Left lung (tissue), 10 donors: ENCODE data around the gene PIAS1. TPM values are rescaled to one million over a fixed set of nuclear protein-coding genes. Genes with fewer than 3 reads are reported as not detected.

Experiments used
- ATAC-seq: fragments of 200-7000 bp; cut with Tn5 transposase; one replicate; pipeline ENCODE4 v1.9.1; 2020; ENCODE audit warnings: moderate library complexity
- DNase-seq, 4 donors: peaks; one replicate each; pipeline ENCODE4 v3.0.0-alpha.2; 2013 to 2020
- H3K27ac ChIP-seq, 2 donors: fragments of 200-600 bp; sonication (generic) in 1 of 2; one replicate each; pipeline versions ENCODE4 v1.5.0 to v1.8.0; 2020 to 2021
- H3K27me3 ChIP-seq, 2 donors: fragments of 200-600 bp; sonication (generic) in 1 of 2; one replicate each; pipeline versions ENCODE4 v1.5.0 to v1.8.0; 2020 to 2021
- H3K36me3 ChIP-seq, 2 donors: fragments of 200-600 bp; sonication (generic) in 1 of 2; one replicate each; pipeline versions ENCODE4 v1.5.0 to v1.8.0; 2020 to 2021
- H3K4me1 ChIP-seq, 2 donors: fragments of 200-600 bp; one replicate each; pipeline ENCODE4 v1.8.0; 2021
- H3K4me3 ChIP-seq, 2 donors: fragments of 200-600 bp; sonication (generic) in 1 of 2; one replicate each; pipeline versions ENCODE4 v1.5.0 to v1.8.0; 2020 to 2021; ENCODE audit warnings: mild to moderate bottlenecking in 1 of 2
- H3K9me3 ChIP-seq, 2 donors: fragments of 200-600 bp; sonication (generic) in 1 of 2; one replicate each; pipeline versions ENCODE4 v1.5.0 to v1.8.0; 2020 to 2021
- CTCF ChIP-seq, 2 donors: fragments of 200-600 bp; sonication (generic) in 1 of 2; IDR thresholded peaks; one replicate each; pipeline versions ENCODE4 v1.5.0 to v1.8.0; 2021; ENCODE audit warnings: antibody characterized with exemption in 2 of 2
- intact Hi-C, 2 donors: fragments of 100-400 bp; cut with DNase I; formaldehyde crosslinking; loops; one replicate each; pipeline versions ENCODE4 v1.11.2 to v1.14.2; 2022
- polyA plus RNA-seq, 6 donors: library from polyadenylated mRNA; unstranded; fragments of 120-200 nt; gene quantifications; one replicate each; pipeline ENCODE4 v1.2.1, GENCODE V29; 2013; ENCODE audit not compliant: insufficient read length in 6 of 6
- total RNA-seq, 2 donors: library from RNA; stranded (reverse); fragmentation: NEBNext Ultra II Directional; extraction: Animal tissue kit (Norgen Biotek cat#: 25700); gene quantifications; one replicate each; pipeline ENCODE4 v1.2.1, GENCODE V29; 2021
- donor health status: DM: no; HTN: yes; CAD: no.
- donor health status: DM: no; HTN: no; CAD: no.

Gene PIAS1
- total and polyA plus RNA-seq, 8 donors: 44.9 to 71.4 (median 63.3) TPM

GRCh38 chr15:68186671-68187397, 132.7 kb downstream of the PIAS1 start:
- Histone ChIP-seq H3K36me3 (peaks cover 1 to 88% of the 10 kb centered on the region in 2 donors), H3K9me3 (no peaks in the 10 kb centered on the region)
- intact Hi-C loops: no loop called here

GRCh38 chr15:68187559-68187958, 133.4 kb downstream of the PIAS1 start:
- no peak overlapping the region for H3K4me3 ChIP-seq
- peaks cover 0 to 90% of the 10 kb centered on the region in 2 donors for H3K36me3 ChIP-seq
- H3K9me3 ChIP-seq: no peaks in the 10 kb centered on the region
- H3K27ac ChIP-seq: peak overlapping the region; percentile 20 to 40
- intact Hi-C loops: no loop called here
- ATAC-seq (peak; percentile 65), DNase-seq (peak in 2 of 4 donors; percentile 61 to 72)
- H3K27me3 ChIP-seq: no peaks in the 10 kb centered on the region
- TF ChIP-seq CTCF (IDR thresholded peaks at IDR 0.05): no peak
- H3K4me1 ChIP-seq: peaks cover 0 to 8% of the 10 kb centered on the region in 2 donors

More at GRCh38 chr15:68186671-68187397, 132.7 kb downstream of the PIAS1 start:
- Histone ChIP-seq H3K27me3 (no peaks in the 10 kb centered on the region), H3K4me3 (no peak overlapping the region), H3K27ac (peak overlapping the region; percentile 20 to 40), H3K4me1 (peaks cover 0 to 8% of the 10 kb centered on the region in 2 donors)
- DNase-seq (no peak), ATAC-seq (peak; percentile 60)
- TF ChIP-seq CTCF (IDR thresholded peaks at IDR 0.05): no peak

GRCh38 chr15:68188647-68189046, 134.5 kb downstream of the PIAS1 start:
- H3K36me3 ChIP-seq: peaks cover 0 to 90% of the 10 kb centered on the region in 2 donors
- intact Hi-C loops: no loop called here
- no peaks in the 10 kb centered on the region for H3K27me3 ChIP-seq
- TF ChIP-seq CTCF (IDR thresholded peaks at IDR 0.05): no peak
- ATAC-seq (no peak), DNase-seq (no peak)
- H3K4me1 ChIP-seq: peaks cover 0 to 5% of the 10 kb centered on the region in 2 donors
- no peaks in the 10 kb centered on the region for H3K9me3 ChIP-seq
- H3K4me3 ChIP-seq: no peak overlapping the region
- H3K27ac ChIP-seq: no peak overlapping the region

- Histone ChIP-seq H3K36me3 (peaks cover 0 to 91% of the 10 kb centered on the region in 2 donors), H3K27ac (no peak overlapping the region), H3K4me3 (no peak overlapping the region), H3K4me1 (no peaks in the 10 kb centered on the region), H3K9me3 (no peaks in the 10 kb centered on the region), H3K27me3 (no peaks in the 10 kb centered on the region)
- ATAC-seq (no peak), DNase-seq (no peak)
- intact Hi-C loops: no loop called here
- TF ChIP-seq CTCF (IDR thresholded peaks at IDR 0.05): no peak
Observed at GRCh38 chr15:68190048-68190447, 135.9 kb downstream of the PIAS1 start.

- H3K9me3 ChIP-seq: no peaks in the 10 kb centered on the region
- DNase-seq (no peak), ATAC-seq (peak; percentile 13)
- H3K4me1 ChIP-seq: no peaks in the 10 kb centered on the region
- intact Hi-C loops: no loop called here
- H3K36me3 ChIP-seq: peaks cover 0 to 96% of the 10 kb centered on the region in 2 donors
- no peak for TF ChIP-seq CTCF (IDR thresholded peaks at IDR 0.05)
- no peak overlapping the region for H3K4me3 ChIP-seq
- no peaks in the 10 kb centered on the region for H3K27me3 ChIP-seq
- H3K27ac ChIP-seq: no peak overlapping the region
Observed at GRCh38 chr15:68191555-68191954, 137.4 kb downstream of the PIAS1 start.
